Activated CD8-positive, alpha-beta T cell treated with anti-CD3 and anti-CD28 coated beads for 36 hours (primary cell): ENCODE data around the gene IL1RAP. TPM values are rescaled to one million over a fixed set of nuclear protein-coding genes. Genes with fewer than 3 reads are reported as not detected.

Experiments used
- ATAC-seq: fragments of 200-7000 bp; cut with Tn5 transposase; one replicate; pipeline ENCODE4 v1.10.0; 2021; ENCODE audit warnings: mild to moderate bottlenecking, moderate library complexity
- CTCF ChIA-PET: fragments of 350-600 bp; sonication (Branson Sonifier 250); formaldehyde crosslinking; loops from one replicate; lab custom pipeline; 2021; ENCODE audit warnings: antibody characterized with exemption; lab: Charles Lee
- POLR2A ChIA-PET: fragments of 350-600 bp; sonication (Branson Sonifier 250); formaldehyde crosslinking; loops from one replicate; lab custom pipeline; 2021; ENCODE audit warnings: antibody characterized with exemption; lab: Charles Lee
- DNase-seq: peaks from one replicate; pipeline ENCODE4 v3.0.0-alpha.2; 2020
- H3K27ac Mint-ChIP-seq: one replicate; pipeline ENCODE4 v1.8.0; 2021; ENCODE audit warnings: mild to moderate bottlenecking, mixed read lengths
- H3K27me3 Mint-ChIP-seq: one replicate; pipeline ENCODE4 v1.8.0; 2021; ENCODE audit warnings: mixed read lengths
- H3K36me3 Mint-ChIP-seq: one replicate; pipeline ENCODE4 v1.8.0; 2021; ENCODE audit warnings: low read depth, mixed read lengths
- H3K4me1 Mint-ChIP-seq: one replicate; pipeline ENCODE4 v1.8.0; 2021; ENCODE audit warnings: low read depth, mixed read lengths
- H3K4me3 Mint-ChIP-seq: one replicate; pipeline ENCODE4 v1.8.0; 2021; ENCODE audit warnings: mild to moderate bottlenecking, moderate library complexity, mixed read lengths
- H3K9me3 Mint-ChIP-seq: one replicate; pipeline ENCODE4 v1.8.0; 2021; ENCODE audit warnings: mixed read lengths
- CTCF ChIP-seq: fragments of 200-600 bp; IDR thresholded peaks from one replicate; pipeline ENCODE4 v1.8.0; 2022; ENCODE audit warnings: antibody characterized with exemption, mild to moderate bottlenecking
- intact Hi-C: fragments of 100-400 bp; cut with micrococcal nuclease; formaldehyde crosslinking; loops from one replicate; pipeline ENCODE4 v1.10.0; 2022
- total RNA-seq, 2 experiments: library from RNA; stranded (reverse); gene quantifications; one replicate each; pipeline ENCODE4 v1.2.3, GENCODE V29; 2021

The IL1RAP gene
- total RNA-seq, 2 experiments from 2014 or later, result 18.8 to 20.2 TPM

DNA sequence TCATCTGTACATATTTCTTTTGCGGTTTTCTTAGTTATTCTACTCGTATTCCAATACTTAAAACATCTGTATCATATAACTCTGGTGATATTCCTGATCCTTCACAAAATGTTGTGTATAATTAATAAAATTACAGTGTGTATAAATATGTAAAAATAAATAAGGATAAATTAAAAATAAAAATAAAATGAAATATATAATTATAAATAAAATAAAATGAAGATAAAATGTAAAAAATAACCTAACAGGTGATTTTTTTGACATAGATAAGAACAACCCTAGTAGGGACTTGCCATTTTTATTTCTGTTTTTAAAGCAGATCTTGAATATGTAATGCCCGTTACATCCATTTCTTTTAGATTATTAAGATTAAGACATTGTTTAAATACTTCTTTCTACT is 25.6 kb downstream of the IL1RAP start:
- ATAC-seq, result no peak
- no peak for TF ChIP-seq CTCF
- no peak overlapping the region for H3K4me3 Mint-ChIP-seq
- POLR2A ChIA-PET, result no interaction called here
- CTCF ChIA-PET, result no interaction called here
- no peak overlapping the region for H3K27ac Mint-ChIP-seq
- no peaks in the 10 kb centered on the region for H3K27me3 Mint-ChIP-seq
- DNase-seq, result no peak
- peaks cover 13% of the 10 kb centered on the region for H3K4me1 Mint-ChIP-seq
- intact Hi-C loops, result no loop called here
- H3K9me3 Mint-ChIP-seq, result no peaks in the 10 kb centered on the region
- H3K36me3 Mint-ChIP-seq, result peaks cover 8% of the 10 kb centered on the region

DNA sequence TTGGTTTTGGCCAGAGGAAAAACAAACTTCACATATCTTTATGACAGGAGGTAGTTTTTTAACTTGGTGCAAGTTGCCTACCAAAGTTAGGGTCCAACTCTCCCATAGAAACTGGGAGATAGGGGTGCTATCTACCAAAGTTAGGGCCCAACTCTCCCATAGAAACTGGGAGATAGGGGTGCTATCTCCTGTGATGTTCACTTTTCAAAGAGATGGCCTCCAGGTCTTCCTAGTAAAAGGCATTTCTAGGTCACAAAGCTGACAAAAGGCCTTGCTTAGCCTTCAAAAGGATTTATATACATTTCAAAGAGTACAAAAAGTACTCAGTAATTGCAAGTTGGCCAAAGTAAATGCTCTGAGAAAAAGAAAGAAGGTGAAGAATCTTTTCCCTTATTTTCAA is 27.1 kb downstream of the IL1RAP start:
- no peak for DNase-seq
- Mint-ChIP-seq H3K4me1 (peaks cover 13% of the 10 kb centered on the region), H3K36me3 (peaks cover 5% of the 10 kb centered on the region), H3K27me3 (no peaks in the 10 kb centered on the region), H3K27ac (no peak overlapping the region), H3K4me3 (no peak overlapping the region), H3K9me3 (no peaks in the 10 kb centered on the region)
- no peak for ATAC-seq
- TF ChIP-seq CTCF, result no peak
- POLR2A ChIA-PET, result no interaction called here
- CTCF ChIA-PET, result interaction anchor here (0.9 kb wide), 1 partner anchor 15 kb away, joined by 3 read pairs; no protein-coding TSS in a partner anchor
- intact Hi-C loops, result no loop called here

GRCh38 chr3:190541560-190541959 is 27.7 kb downstream of the IL1RAP start:
- CTCF ChIA-PET, result interaction anchor here (0.9 kb wide), 1 partner anchor 16 kb away, joined by 3 read pairs; no protein-coding TSS in a partner anchor
- H3K36me3 Mint-ChIP-seq, result peaks cover 8% of the 10 kb centered on the region
- peaks cover 13% of the 10 kb centered on the region for H3K4me1 Mint-ChIP-seq

DNA sequence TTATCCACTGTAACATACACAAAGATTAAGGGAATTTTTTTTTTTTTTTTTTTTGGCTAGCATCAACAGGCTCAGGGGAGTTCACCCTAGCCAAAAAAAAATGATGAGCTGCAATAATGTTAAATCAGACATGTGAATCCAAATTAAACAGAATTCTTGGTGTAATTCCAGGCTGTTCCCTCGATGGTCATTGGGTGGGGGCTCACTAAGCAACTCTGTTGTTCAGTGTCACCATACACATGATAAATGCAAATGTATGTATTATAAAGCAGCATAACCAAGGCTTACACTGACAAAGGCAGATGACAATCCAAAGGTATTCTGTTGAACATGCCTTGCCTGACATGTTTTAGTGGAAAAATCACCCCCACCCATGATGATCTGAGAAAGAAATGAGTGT is 29.0 kb downstream of the IL1RAP start:
- ChIA-PET POLR2A (no interaction called here), CTCF (no interaction called here)
- no peaks in the 10 kb centered on the region for H3K9me3 Mint-ChIP-seq
- intact Hi-C loops, result no loop called here
- no peaks in the 10 kb centered on the region for H3K27me3 Mint-ChIP-seq
- TF ChIP-seq CTCF, result no peak
- H3K27ac Mint-ChIP-seq, result no peak overlapping the region
- peaks cover 8% of the 10 kb centered on the region for H3K36me3 Mint-ChIP-seq
- DNase-seq, result no peak
- no peak for ATAC-seq
- H3K4me3 Mint-ChIP-seq, result no peak overlapping the region
- H3K4me1 Mint-ChIP-seq, result peaks cover 9% of the 10 kb centered on the region

More at GRCh38 chr3:190541560-190541959, 27.7 kb downstream of the IL1RAP start:
- intact Hi-C loops, result no loop called here
- no peak overlapping the region for H3K4me3 Mint-ChIP-seq
- H3K27me3 Mint-ChIP-seq, result no peaks in the 10 kb centered on the region
- ATAC-seq (no peak), DNase-seq (no peak)
- no peaks in the 10 kb centered on the region for H3K9me3 Mint-ChIP-seq
- H3K27ac Mint-ChIP-seq, result no peak overlapping the region
- TF ChIP-seq CTCF, result no peak
- POLR2A ChIA-PET, result no interaction called here

GRCh38 chr3:190543671-190544070 is 29.8 kb downstream of the IL1RAP start:
- H3K9me3 Mint-ChIP-seq, result no peaks in the 10 kb centered on the region

More at GRCh38 chr3:190543671-190544070, 29.8 kb downstream of the IL1RAP start:
- no peak for TF ChIP-seq CTCF
- POLR2A ChIA-PET, result interaction anchor here (1.6 kb wide), 1 partner anchor 30 kb away, joined by 4 read pairs; the partner anchor contains the start of gene IL1RAP
- H3K27ac Mint-ChIP-seq, result no peak overlapping the region
- DNase-seq (no peak), ATAC-seq (no peak)
- H3K27me3 Mint-ChIP-seq, result no peaks in the 10 kb centered on the region
- peaks cover 2% of the 10 kb centered on the region for H3K4me1 Mint-ChIP-seq
- CTCF ChIA-PET, result no interaction called here
- intact Hi-C loops, result no loop called here
- peaks cover 8% of the 10 kb centered on the region for H3K36me3 Mint-ChIP-seq
- no peak overlapping the region for H3K4me3 Mint-ChIP-seq
